Caco-2 (cell line): ENCODE data around the gene KNDC1. TPM values are rescaled to one million over a fixed set of nuclear protein-coding genes. Genes with fewer than 3 reads are reported as not detected.

Experiments used
- BruUV-seq: library from RNA; stranded (reverse); fragments of 400-500 nt; replicated peaks from 2 replicates; lab custom pipeline; 2021; lab: Mats Ljungman, UMichigan
- CTCF ChIA-PET: fragments of 300-600 bp; sonication (Branson Sonifier 250); formaldehyde crosslinking; loops from one replicate; lab custom pipeline; 2022; ENCODE audit warnings: antibody characterized with exemption; lab: Charles Lee
- POLR2A ChIA-PET: fragments of 300-600 bp; sonication (Branson Sonifier 250); formaldehyde crosslinking; loops from one replicate; lab custom pipeline; 2022; ENCODE audit warnings: antibody characterized with exemption; lab: Charles Lee
- DNase-seq, 2 experiments: peaks; one replicate each; pipeline versions ENCODE4 v3.0.0 to v3.0.0-alpha.2; 2020 to 2022
- H3K27me3 ChIP-seq: replicated peaks from 2 replicates; pipeline ENCODE4 v1.6.0; 2011; ENCODE audit warnings: low read length; ENCODE audit not compliant: control insufficient read depth, insufficient read depth
- H3K36me3 ChIP-seq: 2 replicates; pipeline ENCODE4 v1.5.1; 2011; ENCODE audit warnings: low read length; ENCODE audit not compliant: control insufficient read depth, insufficient read depth
- H3K4me1 ChIP-seq: fragments of 250-450 bp; sonication (Bioruptor Pico); 2 replicates; pipeline ENCODE4 v1.5.1; 2020; ENCODE audit warnings: mild to moderate bottlenecking
- H3K4me3 ChIP-seq: 2 replicates; pipeline ENCODE4 v1.5.1; 2011; ENCODE audit warnings: low read depth, mild to moderate bottlenecking, control low read depth, low read length
- H3K9me3 ChIP-seq: fragments of 250-450 bp; sonication (Bioruptor Pico); 2 replicates; pipeline ENCODE4 v1.5.1; 2020; ENCODE audit warnings: mild to moderate bottlenecking, moderate library complexity
- H3K27ac Mint-ChIP-seq: one replicate; pipeline ENCODE4 v1.8.0; 2022; ENCODE audit warnings: mixed read lengths; ENCODE audit not compliant: unreplicated experiment
- H3K27me3 Mint-ChIP-seq: one replicate; pipeline ENCODE4 v1.8.0; 2022; ENCODE audit warnings: mixed read lengths; ENCODE audit not compliant: insufficient read depth, unreplicated experiment
- H3K36me3 Mint-ChIP-seq: one replicate; pipeline ENCODE4 v1.8.0; 2022; ENCODE audit warnings: mild to moderate bottlenecking, mixed read lengths; ENCODE audit not compliant: insufficient read depth, unreplicated experiment
- H3K4me1 Mint-ChIP-seq: one replicate; pipeline ENCODE4 v1.8.0; 2022; ENCODE audit warnings: low read depth, mixed read lengths; ENCODE audit not compliant: unreplicated experiment
- H3K4me3 Mint-ChIP-seq: one replicate; pipeline ENCODE4 v1.8.0; 2022; ENCODE audit warnings: mild to moderate bottlenecking, moderate library complexity, mixed read lengths; ENCODE audit not compliant: unreplicated experiment
- H3K9me3 Mint-ChIP-seq: one replicate; pipeline ENCODE4 v1.8.0; 2022; ENCODE audit warnings: mixed read lengths; ENCODE audit not compliant: unreplicated experiment
- CTCF ChIP-seq, 2 experiments: fragments of 200-600 bp in 1 of 2; IDR thresholded peaks; 1 replicate in 1 of 2; 2 replicates in 1 of 2; pipeline versions ENCODE4 v1.5.1 to v1.8.0; 2011 to 2022; ENCODE audit warnings: antibody characterized with exemption in 1 of 2, control low read depth in 1 of 2, inconsistent platforms in 1 of 2, low read depth in 1 of 2, low read length in 1 of 2, mild to moderate bottlenecking in 1 of 2, moderate library complexity in 1 of 2; ENCODE audit not compliant: insufficient read depth in 1 of 2, severe bottlenecking in 1 of 2, unreplicated experiment in 1 of 2
- intact Hi-C: fragments of 100-400 bp; cut with micrococcal nuclease; formaldehyde crosslinking; loops from one replicate; pipeline ENCODE4 v1.10.0; 2022; ENCODE audit not compliant: unreplicated experiment
- total RNA-seq: library from RNA; stranded (reverse); gene quantifications from 2 replicates; pipeline ENCODE4 v1.2.3, GENCODE V29; 2022

The KNDC1 gene
- total RNA-seq, 1 experiment from 2014 or later = 3.2 TPM

GRCh38 chr10:133159611-133159949 lies 439 bp upstream of the KNDC1 start:
- peak overlapping the region; percentile 60 for H3K4me3 ChIP-seq
- Mint-ChIP-seq H3K36me3 (no peaks in the 10 kb centered on the region), H3K4me1 (no peaks in the 10 kb centered on the region), H3K9me3 (no peaks in the 10 kb centered on the region), H3K27ac (no peak overlapping the region), H3K4me3 (peak overlapping the region; percentile 31), H3K27me3 (no peaks in the 10 kb centered on the region)
- ChIA-PET CTCF (no interaction called here), POLR2A (no interaction called here)
- no peaks in the 10 kb centered on the region; the same call in 1 of the 2 replicates for H3K27me3 ChIP-seq
- intact Hi-C loops = no loop called here
- H3K4me1 ChIP-seq = peaks cover 33% of the 10 kb centered on the region
- TF ChIP-seq CTCF (IDR thresholded peaks at IDR 0.05; ENCODE audit: insufficient read depth in 1 of 2, low read depth in 1 of 2, low read length in 1 of 2, severe bottlenecking in 1 of 2, unreplicated experiment in 1 of 2) = no peak
- no peaks in the 10 kb centered on the region for H3K9me3 ChIP-seq
- no peaks in the 10 kb centered on the region for H3K36me3 ChIP-seq
- BruUV-seq = no TSS peak
- no peak for DNase-seq

- no peak overlapping the region for H3K27ac Mint-ChIP-seq
- ChIA-PET POLR2A (no interaction called here), CTCF (interaction anchor here (1.6 kb wide), 1 partner anchor 18 kb away, joined by 13 read pairs; no protein-coding TSS in a partner anchor)
- no peak for TF ChIP-seq CTCF (IDR thresholded peaks at IDR 0.05; ENCODE audit: insufficient read depth in 1 of 2, low read depth in 1 of 2, low read length in 1 of 2, severe bottlenecking in 1 of 2, unreplicated experiment in 1 of 2)
- intact Hi-C loops = no loop called here
- H3K36me3 ChIP-seq = no peaks in the 10 kb centered on the region
- no peaks in the 10 kb centered on the region for H3K9me3 Mint-ChIP-seq
- no peaks in the 10 kb centered on the region; the same call in 1 of the 2 replicates for H3K27me3 ChIP-seq
- BruUV-seq = no TSS peak
- H3K36me3 Mint-ChIP-seq = no peaks in the 10 kb centered on the region
- no peaks in the 10 kb centered on the region for H3K9me3 ChIP-seq
- peak overlapping the region; percentile 60 for H3K4me3 ChIP-seq
- peaks cover 42% of the 10 kb centered on the region for H3K4me1 ChIP-seq
- no peaks in the 10 kb centered on the region for H3K4me1 Mint-ChIP-seq
- H3K27me3 Mint-ChIP-seq = no peaks in the 10 kb centered on the region
- peak overlapping the region; percentile 66 for H3K4me3 Mint-ChIP-seq
- DNase-seq = peak in 1 of 2 experiments; percentile 36
Measured at GRCh38 chr10:133160826-133161471, 930 bp downstream of the KNDC1 start.

GRCh38 chr10:133161486-133162109 lies 1.6 kb downstream of the KNDC1 start:
- no peaks in the 10 kb centered on the region; the same call in 1 of the 2 replicates for H3K27me3 ChIP-seq
- no peaks in the 10 kb centered on the region for H3K36me3 ChIP-seq
- Mint-ChIP-seq H3K4me1 (no peaks in the 10 kb centered on the region), H3K9me3 (no peaks in the 10 kb centered on the region), H3K4me3 (peak overlapping the region; percentile 66), H3K27ac (no peak overlapping the region), H3K27me3 (no peaks in the 10 kb centered on the region), H3K36me3 (no peaks in the 10 kb centered on the region)
- no peaks in the 10 kb centered on the region for H3K9me3 ChIP-seq
- POLR2A ChIA-PET = no interaction called here
- DNase-seq = peak in 1 of 2 experiments; percentile 54
- BruUV-seq = no TSS peak
- CTCF ChIA-PET = interaction anchor here (0.8 to 1.6 kb wide), 2 partner anchors 16 to 18 kb away, joined by 4 to 13 read pairs; no protein-coding TSS in a partner anchor
- H3K4me1 ChIP-seq = peaks cover 42% of the 10 kb centered on the region
- TF ChIP-seq CTCF (IDR thresholded peaks at IDR 0.05; ENCODE audit: insufficient read depth in 1 of 2, low read depth in 1 of 2, low read length in 1 of 2, severe bottlenecking in 1 of 2, unreplicated experiment in 1 of 2) = no peak
- H3K4me3 ChIP-seq = peak overlapping the region; percentile 60
- intact Hi-C loops = no loop called here
